ENCODE results near the gene AGFG2. TPM values are rescaled to one million over a fixed set of nuclear protein-coding genes. Genes with fewer than 3 reads are reported as not detected.
A peak's percentile ranks its signal among the peaks of the same experiment; 100 is the strongest.

Gene AGFG2
- total RNA-seq, 2 donors from 2014 or later, result 33.0 to 94.9 TPM

DNA sequence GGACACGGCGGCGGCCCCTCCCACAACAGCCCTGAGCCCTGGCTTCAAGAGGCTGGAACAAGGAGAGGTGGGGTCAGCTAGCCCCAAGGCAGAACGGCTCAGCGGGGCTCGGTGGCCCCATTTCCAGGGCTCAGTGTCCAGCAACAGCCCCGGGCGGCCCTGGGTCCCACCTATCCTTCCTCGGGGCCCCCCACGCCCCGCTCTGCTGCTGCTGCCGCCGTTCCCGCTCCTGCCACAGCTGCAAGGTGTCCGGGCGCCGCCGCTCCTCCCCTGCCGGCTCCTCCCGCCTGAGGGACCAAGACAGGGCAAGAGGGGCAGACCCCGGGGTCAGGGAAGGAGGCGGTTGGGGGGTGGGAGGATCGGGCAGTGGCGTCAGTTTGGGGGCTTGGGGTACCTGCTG, 38.1 kb downstream of the AGFG2 start:
- intact Hi-C loops (cut with DNase I), result no loop called here
- TF ChIP-seq CTCF (IDR thresholded peaks at IDR 0.05), result no peak
- no peak for TF ChIP-seq POLR2AphosphoS5 (IDR thresholded peaks at IDR 0.05)
- no peak for TF ChIP-seq POLR2A (IDR thresholded peaks at IDR 0.05)
- no peak overlapping the region for H3K27ac ChIP-seq
- peaks cover 5% of the 10 kb centered on the region for H3K4me1 ChIP-seq (replicated peaks)
- H3K27me3 ChIP-seq (replicated peaks; ENCODE audit: insufficient read depth), result no peaks in the 10 kb centered on the region
- no peak for DNase-seq (ENCODE audit: low spot score)
- no peak overlapping the region for H3K4me3 ChIP-seq
- no peaks in the 10 kb centered on the region for H3K9me3 ChIP-seq
- 93% methylated on average over 23 of the region's 24 CpGs for WGBS
- H3K36me3 ChIP-seq, result peaks cover 14 to 46% of the 10 kb centered on the region in 2 donors

- no peaks in the 10 kb centered on the region for H3K27me3 ChIP-seq (replicated peaks; ENCODE audit: insufficient read depth)
- DNase-seq (ENCODE audit: low spot score), result no peak
- no peaks in the 10 kb centered on the region for H3K9me3 ChIP-seq
- WGBS, result 89% methylated on average over 14 of the region's 14 CpGs
- intact Hi-C loops (cut with DNase I), result no loop called here
- H3K4me1 ChIP-seq (replicated peaks), result peaks cover 8% of the 10 kb centered on the region
- no peak overlapping the region for H3K4me3 ChIP-seq
- no peak overlapping the region for H3K27ac ChIP-seq
- H3K36me3 ChIP-seq, result peaks cover 14 to 46% of the 10 kb centered on the region in 2 donors
- TF ChIP-seq POLR2AphosphoS5 (IDR thresholded peaks at IDR 0.05) (no peak), POLR2A (IDR thresholded peaks at IDR 0.05) (no peak), CTCF (IDR thresholded peaks at IDR 0.05) (no peak)
Observed at GRCh38 chr7:100577507-100577906, 38.5 kb downstream of the AGFG2 start.

GRCh38 chr7:100578246-100579183, 39.5 kb downstream of the AGFG2 start:
- H3K4me3 ChIP-seq, result no peak overlapping the region
- TF ChIP-seq POLR2A (IDR thresholded peaks at IDR 0.05) (no peak), CTCF (IDR thresholded peaks at IDR 0.05) (no peak)
- no peak for DNase-seq (ENCODE audit: low spot score)
- H3K27me3 ChIP-seq (replicated peaks; ENCODE audit: insufficient read depth), result no peaks in the 10 kb centered on the region
- intact Hi-C loops (cut with DNase I), result no loop called here
- H3K9me3 ChIP-seq, result no peaks in the 10 kb centered on the region
- 91% methylated on average over 28 of the region's 28 CpGs for WGBS
- H3K27ac ChIP-seq, result no peak overlapping the region
- H3K4me1 ChIP-seq (replicated peaks), result peaks cover 18% of the 10 kb centered on the region
- peaks cover 14 to 46% of the 10 kb centered on the region in 2 donors for H3K36me3 ChIP-seq

DNA sequence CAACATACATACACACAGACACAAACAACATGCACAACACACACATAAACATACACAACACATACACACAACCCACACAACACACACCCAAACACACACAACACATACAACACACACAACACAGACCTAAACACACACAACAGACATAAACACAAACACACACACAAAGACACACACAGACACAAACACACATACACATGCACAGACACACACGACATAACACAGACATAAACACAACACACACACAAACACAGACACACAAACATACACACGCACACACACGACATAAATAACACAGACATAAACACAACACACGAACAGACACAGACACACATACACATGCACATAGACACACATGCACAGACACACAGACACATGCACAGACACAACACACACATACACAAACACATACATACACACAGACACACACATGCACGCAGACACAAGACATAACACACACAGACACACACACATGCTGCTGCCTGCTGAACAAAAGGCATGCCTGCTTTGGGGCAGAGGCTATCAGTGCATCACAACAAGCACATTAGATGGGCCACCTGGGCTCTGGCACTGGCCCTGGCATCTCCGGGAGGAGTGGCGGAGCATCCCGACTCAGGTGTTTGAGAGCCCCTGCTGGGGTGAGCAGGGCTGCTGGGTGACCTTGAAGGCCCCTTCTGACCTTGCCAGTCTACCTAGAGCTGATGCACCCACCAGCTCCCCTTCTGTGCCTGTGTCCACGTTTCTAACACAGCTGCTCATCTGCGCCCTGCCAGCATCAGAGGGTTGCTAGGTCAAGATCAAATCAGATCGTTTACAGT, 41.7 kb downstream of the AGFG2 start:
- Histone ChIP-seq H3K4me3 (no peak overlapping the region), H3K36me3 (peaks cover 10 to 46% of the 10 kb centered on the region in 2 donors), H3K27ac (no peak overlapping the region), H3K27me3 (replicated peaks; ENCODE audit: insufficient read depth) (no peaks in the 10 kb centered on the region), H3K9me3 (no peaks in the 10 kb centered on the region), H3K4me1 (replicated peaks) (peaks cover 32% of the 10 kb centered on the region)
- TF ChIP-seq POLR2AphosphoS5 (IDR thresholded peaks at IDR 0.05) (no peak), POLR2A (IDR thresholded peaks at IDR 0.05) (no peak)
- no peak for DNase-seq (ENCODE audit: low spot score)
- intact Hi-C loops (cut with DNase I), result loop anchor here (5.0 kb wide), 1 partner anchor 43 kb away; the partner anchor contains the start of gene AGFG2
- 84% methylated on average over 11 of the region's 11 CpGs for WGBS

DNA sequence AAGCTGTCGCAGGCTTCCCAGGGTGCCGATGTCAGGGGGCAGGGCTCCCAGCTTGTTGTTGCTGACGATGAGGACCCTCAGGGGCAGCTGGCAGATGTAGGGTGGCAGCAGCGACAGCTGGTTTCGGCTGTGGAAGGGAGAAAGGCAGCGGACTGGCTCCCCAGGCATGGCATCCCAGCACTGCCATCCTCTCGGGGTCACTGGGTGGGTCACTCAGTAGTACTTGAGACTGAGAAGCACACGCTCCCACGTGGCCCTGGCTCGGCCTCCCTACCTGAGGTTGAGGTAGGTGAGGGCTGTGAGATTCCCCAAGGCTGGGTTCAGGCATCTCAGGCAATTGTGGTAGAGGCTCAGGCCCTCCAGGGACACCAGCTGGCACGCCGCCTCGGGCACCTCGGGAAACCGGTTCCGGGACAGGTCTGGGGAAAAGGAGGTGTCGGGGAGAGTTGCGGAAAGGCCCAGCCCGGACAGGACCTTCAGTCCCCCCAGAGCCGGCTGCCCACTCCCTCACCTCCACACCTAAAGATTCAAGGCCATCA, 43.1 kb downstream of the AGFG2 start:
- intact Hi-C loops (cut with DNase I), result loop anchor here (5.0 kb wide), 1 partner anchor 45 kb away; the partner anchor contains the start of gene AGFG2
- peaks cover 6 to 33% of the 10 kb centered on the region in 2 donors for H3K36me3 ChIP-seq
- no peaks in the 10 kb centered on the region for H3K27me3 ChIP-seq (replicated peaks; ENCODE audit: insufficient read depth)
- TF ChIP-seq POLR2AphosphoS5 (IDR thresholded peaks at IDR 0.05) (peak; percentile 74), POLR2A (IDR thresholded peaks at IDR 0.05) (no peak)
- H3K4me3 ChIP-seq, result peak overlapping the region in 1 of 2 donors; percentile 98
- DNase-seq (ENCODE audit: low spot score), result peak; percentile 78
- WGBS, result 54% methylated on average over 20 of the region's 20 CpGs
- H3K9me3 ChIP-seq, result no peaks in the 10 kb centered on the region
- H3K27ac ChIP-seq, result peak overlapping the region; percentile 96 to 99
- H3K4me1 ChIP-seq (replicated peaks), result peaks cover 32% of the 10 kb centered on the region

All from prostate gland (tissue), 2 donors.